A549 (cell line): ENCODE data around the gene SLC28A1. TPM values are rescaled to one million over a fixed set of nuclear protein-coding genes. Genes with fewer than 3 reads are reported as not detected.
A peak's percentile ranks its signal among the peaks of the same experiment; 100 is the strongest.

Experiments
- BCL3 ChIP-seq: fragments of >200 bp; sonication (Bioruptor Twin); formaldehyde crosslinking; IDR thresholded peaks from 3 replicates; pipeline ENCODE4 v1.6.1; 2016
- BHLHE40 ChIP-seq: IDR thresholded peaks from 2 replicates; pipeline ENCODE4 v1.6.1; 2012; ENCODE audit warnings: low read depth, low read length, inconsistent platforms
- CBX2 ChIP-seq: fragments of 200-600 bp; sonication (generic); IDR thresholded peaks from 2 replicates; pipeline ENCODE4 v1.6.1; 2016; ENCODE audit warnings: low read depth, mild to moderate bottlenecking, borderline replicate concordance
- CBX8 ChIP-seq: fragments of 200-600 bp; sonication (generic); IDR thresholded peaks from 2 replicates; pipeline ENCODE4 v1.6.1; 2016
- CEBPB ChIP-seq, 2 experiments: fragments of >200 bp in 1 of 2; sonication (Bioruptor Twin) in 1 of 2; formaldehyde crosslinking in 1 of 2; IDR thresholded peaks; 2 replicates each; pipeline ENCODE4 v1.6.1; 2012 to 2016
- CHD4 ChIP-seq: fragments of 200-600 bp; sonication (generic); IDR thresholded peaks from 2 replicates; pipeline ENCODE4 v1.6.1; 2016; ENCODE audit warnings: antibody characterized with exemption, mild to moderate bottlenecking, borderline replicate concordance
- CTCF ChIP-seq: fragments of >200 bp; sonication (Bioruptor Twin); formaldehyde crosslinking; IDR thresholded peaks from 3 replicates; pipeline ENCODE4 v1.5.1; 2016
- EHF ChIP-seq: fragments of 250-450 bp; sonication (Bioruptor Pico); IDR thresholded peaks from 2 replicates; pipeline ENCODE4 v1.5.0; 2020; ENCODE audit warnings: mild to moderate bottlenecking
- ELK1 ChIP-seq: fragments of 150-350 bp; IDR thresholded peaks from 2 replicates; pipeline ENCODE4 v1.6.1; 2014; ENCODE audit warnings: low read depth, mild to moderate bottlenecking, low read length
- ESRRA ChIP-seq: fragments of 150-350 bp; IDR thresholded peaks from 2 replicates; pipeline ENCODE4 v1.6.1; 2014; ENCODE audit warnings: mild to moderate bottlenecking, low read length, borderline replicate concordance
- FOSL2 ChIP-seq, 2 experiments: fragments of 450-650 bp in 1 of 2; fragments of >200 bp in 1 of 2; sonication (Bioruptor Twin) in 1 of 2; formaldehyde crosslinking; IDR thresholded peaks; 2 replicates each; pipeline versions ENCODE4 v1.5.0 to v1.6.1; 2016 to 2020; ENCODE audit warnings: mild to moderate bottlenecking in 1 of 2, moderate library complexity in 1 of 2
- GATA3 ChIP-seq: IDR thresholded peaks from 2 replicates; pipeline ENCODE4 v1.6.1; 2012; ENCODE audit warnings: borderline replicate concordance
- HEYL ChIP-seq: fragments of 250-450 bp; sonication (Bioruptor Pico); IDR thresholded peaks from 2 replicates; pipeline ENCODE4 v1.8.0; 2021; ENCODE audit warnings: mild to moderate bottlenecking, moderate library complexity
- HMGXB4 ChIP-seq: fragments of 250-450 bp; sonication (Bioruptor Pico); IDR thresholded peaks from 2 replicates; pipeline ENCODE4 v1.5.0; 2021; ENCODE audit warnings: mild to moderate bottlenecking, moderate library complexity, borderline replicate concordance
- HOXA7 ChIP-seq: fragments of 250-450 bp; sonication (Bioruptor Pico); IDR thresholded peaks from 2 replicates; pipeline ENCODE4 v1.5.0; 2020; ENCODE audit warnings: mild to moderate bottlenecking, moderate library complexity
- HOXB13 ChIP-seq: fragments of 250-450 bp; sonication (Bioruptor Pico); IDR thresholded peaks from 2 replicates; pipeline ENCODE4 v1.5.0; 2020; ENCODE audit warnings: low read depth, mild to moderate bottlenecking, moderate library complexity
- HOXB5 ChIP-seq: fragments of 250-450 bp; sonication (Bioruptor Pico); IDR thresholded peaks from 2 replicates; pipeline ENCODE4 v1.5.0; 2020; ENCODE audit warnings: mild to moderate bottlenecking, moderate library complexity
- JUN ChIP-seq, 2 experiments: fragments of >200 bp; sonication (Bioruptor Twin); formaldehyde crosslinking; IDR thresholded peaks; 2 replicates in 1 of 2; 3 replicates in 1 of 2; pipeline ENCODE4 v1.6.1; 2016 to 2017
- KDM1A ChIP-seq: fragments of 200-600 bp; sonication (generic); IDR thresholded peaks from 2 replicates; pipeline ENCODE4 v1.6.1; 2016; ENCODE audit warnings: low read depth, mild to moderate bottlenecking
- MAZ ChIP-seq: fragments of 150-350 bp; IDR thresholded peaks from 2 replicates; pipeline ENCODE4 v1.6.1; 2014; ENCODE audit warnings: antibody characterized with exemption, low read depth, low read length, borderline replicate concordance
- NFE2L2 ChIP-seq: fragments of 150-350 bp; conservative IDR thresholded peaks from 2 replicates; pipeline ENCODE4 v1.6.1; 2014; ENCODE audit warnings: low read length
- NPAS2 ChIP-seq: fragments of 250-450 bp; sonication (Bioruptor Pico); IDR thresholded peaks from 2 replicates; pipeline ENCODE4 v1.8.0; 2022; ENCODE audit warnings: mild to moderate bottlenecking, moderate library complexity, borderline replicate concordance
- POLR2A ChIP-seq: IDR thresholded peaks from 2 replicates; pipeline ENCODE4 v1.6.1; 2012; ENCODE audit warnings: mild to moderate bottlenecking, low read length
- POLR2AphosphoS2 ChIP-seq: conservative IDR thresholded peaks from 2 replicates; pipeline ENCODE4 v1.6.1; 2012; ENCODE audit warnings: low read length, improper control_type of control experiment, inconsistent platforms
- RFX5 ChIP-seq: fragments of 450-650 bp; IDR thresholded peaks from 2 replicates; pipeline ENCODE4 v1.7.1; 2014; ENCODE audit warnings: antibody characterized with exemption, mild to moderate bottlenecking, moderate library complexity
- SMC3 ChIP-seq: fragments of >200 bp; sonication (Bioruptor Twin); formaldehyde crosslinking; IDR thresholded peaks from 3 replicates; pipeline ENCODE4 v1.6.1; 2018; ENCODE audit warnings: inconsistent platforms
- SREBF2 ChIP-seq: fragments of 450-650 bp; IDR thresholded peaks from 2 replicates; pipeline ENCODE4 v1.6.1; 2014; ENCODE audit warnings: mild to moderate bottlenecking, moderate library complexity
- TFCP2L1 ChIP-seq: fragments of 250-450 bp; sonication (Bioruptor Pico); IDR thresholded peaks from 2 replicates; pipeline ENCODE4 v1.5.0; 2021; ENCODE audit warnings: mild to moderate bottlenecking
- TP53 ChIP-seq: fragments of 250-450 bp; sonication (Bioruptor Pico); IDR thresholded peaks from 2 replicates; pipeline ENCODE4 v1.5.0; 2021; ENCODE audit warnings: mild to moderate bottlenecking, moderate library complexity
- ZFP36 ChIP-seq: fragments of 450-650 bp; IDR thresholded peaks from 2 replicates; pipeline ENCODE4 v1.6.1; 2014; ENCODE audit warnings: borderline replicate concordance; ENCODE audit not compliant: partially characterized antibody
- ZNF302 ChIP-seq: fragments of 250-450 bp; sonication (Bioruptor Pico); IDR thresholded peaks from 2 replicates; pipeline ENCODE4 v1.9.0; 2021; ENCODE audit warnings: inconsistent platforms, mild to moderate bottlenecking, moderate library complexity
- ZSCAN20 ChIP-seq: fragments of 250-450 bp; sonication (Bioruptor Pico); IDR thresholded peaks from 2 replicates; pipeline ENCODE4 v1.8.0; 2022; ENCODE audit warnings: mild to moderate bottlenecking, moderate library complexity
- polyA plus RNA-seq, 4 experiments: library from polyadenylated mRNA; depleted of rRNA in 3 of 4; stranded (reverse); fragments of >200 nt; fragmentation: RNase III in 1 of 4; extraction: RNeasy Plus Mini Kit Qiagen cat#74134 plus additional on column Dnase treatment in 1 of 4; gene quantifications; 2 replicates in 3 of 4; 3 replicates in 1 of 4; pipeline ENCODE4 v1.2.3, GENCODE V29; 2011 to 2017
- TF ChIP-seq, protein P1 (sequence below): IDR thresholded peaks from 2 replicates; pipeline ENCODE4 v1.6.1; 2012
- TF ChIP-seq, protein P2 (sequence below): fragments of 200-600 bp; sonication (generic); IDR thresholded peaks from 2 replicates; pipeline ENCODE4 v1.6.1; 2016; ENCODE audit warnings: antibody characterized with exemption, mild to moderate bottlenecking, moderate library complexity

SLC28A1 gene
- polyA plus RNA-seq, 2 of the 4 experiments (the other 2 are of a cell fraction): 0.06 to 0.13 TPM

- TF ChIP-seq, protein P1, sequence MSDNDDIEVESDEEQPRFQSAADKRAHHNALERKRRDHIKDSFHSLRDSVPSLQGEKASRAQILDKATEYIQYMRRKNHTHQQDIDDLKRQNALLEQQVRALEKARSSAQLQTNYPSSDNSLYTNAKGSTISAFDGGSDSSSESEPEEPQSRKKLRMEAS: peak; percentile 62
- TF ChIP-seq HOXA7 (CRISPR knock-in tag): no peak
- TF ChIP-seq NPAS2 (CRISPR knock-in tag): no peak
- TF ChIP-seq ZFP36: no peak
- TF ChIP-seq TP53 (CRISPR knock-in tag): no peak
- TF ChIP-seq NFE2L2: no peak
- no peak for TF ChIP-seq KDM1A
- no peak for TF ChIP-seq EHF
- no peak for TF ChIP-seq HMGXB4 (CRISPR knock-in tag)
- TF ChIP-seq CTCF: no peak
- TF ChIP-seq JUN (IDR thresholded peaks at IDR 0.05): 0 out of 5 replicates have a peak, but pooled peaks of 1 of the 2 experiments have one; percentile 31
- no peak for TF ChIP-seq ESRRA
- TF ChIP-seq POLR2A: no peak
- no peak for TF ChIP-seq RFX5
- TF ChIP-seq ELK1: no peak
- TF ChIP-seq CHD4: no peak
- no peak for TF ChIP-seq HEYL (CRISPR knock-in tag)
- TF ChIP-seq BHLHE40: no peak
- TF ChIP-seq HOXB13 (CRISPR knock-in tag): no peak
- TF ChIP-seq GATA3: peak; percentile 97
- TF ChIP-seq SMC3: no peak
- no peak for TF ChIP-seq POLR2AphosphoS2
- TF ChIP-seq FOSL2 (IDR thresholded peaks at IDR 0.05): no peak
- peak; percentile 77 for TF ChIP-seq FOSL2 (CRISPR knock-in tag; IDR thresholded peaks at IDR 0.05)
- TF ChIP-seq, protein P2, sequence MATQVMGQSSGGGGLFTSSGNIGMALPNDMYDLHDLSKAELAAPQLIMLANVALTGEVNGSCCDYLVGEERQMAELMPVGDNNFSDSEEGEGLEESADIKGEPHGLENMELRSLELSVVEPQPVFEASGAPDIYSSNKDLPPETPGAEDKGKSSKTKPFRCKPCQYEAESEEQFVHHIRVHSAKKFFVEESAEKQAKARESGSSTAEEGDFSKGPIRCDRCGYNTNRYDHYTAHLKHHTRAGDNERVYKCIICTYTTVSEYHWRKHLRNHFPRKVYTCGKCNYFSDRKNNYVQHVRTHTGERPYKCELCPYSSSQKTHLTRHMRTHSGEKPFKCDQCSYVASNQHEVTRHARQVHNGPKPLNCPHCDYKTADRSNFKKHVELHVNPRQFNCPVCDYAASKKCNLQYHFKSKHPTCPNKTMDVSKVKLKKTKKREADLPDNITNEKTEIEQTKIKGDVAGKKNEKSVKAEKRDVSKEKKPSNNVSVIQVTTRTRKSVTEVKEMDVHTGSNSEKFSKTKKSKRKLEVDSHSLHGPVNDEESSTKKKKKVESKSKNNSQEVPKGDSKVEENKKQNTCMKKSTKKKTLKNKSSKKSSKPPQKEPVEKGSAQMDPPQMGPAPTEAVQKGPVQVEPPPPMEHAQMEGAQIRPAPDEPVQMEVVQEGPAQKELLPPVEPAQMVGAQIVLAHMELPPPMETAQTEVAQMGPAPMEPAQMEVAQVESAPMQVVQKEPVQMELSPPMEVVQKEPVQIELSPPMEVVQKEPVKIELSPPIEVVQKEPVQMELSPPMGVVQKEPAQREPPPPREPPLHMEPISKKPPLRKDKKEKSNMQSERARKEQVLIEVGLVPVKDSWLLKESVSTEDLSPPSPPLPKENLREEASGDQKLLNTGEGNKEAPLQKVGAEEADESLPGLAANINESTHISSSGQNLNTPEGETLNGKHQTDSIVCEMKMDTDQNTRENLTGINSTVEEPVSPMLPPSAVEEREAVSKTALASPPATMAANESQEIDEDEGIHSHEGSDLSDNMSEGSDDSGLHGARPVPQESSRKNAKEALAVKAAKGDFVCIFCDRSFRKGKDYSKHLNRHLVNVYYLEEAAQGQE: no peak
- TF ChIP-seq ZNF302 (CRISPR knock-in tag): 0 out of 2 replicates have a peak, but pooled peaks have one; percentile 20
- peak; percentile 45; the same call in 1 of the 3 replicates for TF ChIP-seq BCL3
- TF ChIP-seq MAZ: no peak
- no peak for TF ChIP-seq CEBPB (IDR thresholded peaks at IDR 0.05)
- no peak for TF ChIP-seq SREBF2
- TF ChIP-seq CBX8: no peak
- no peak for TF ChIP-seq HOXB5 (CRISPR knock-in tag)
- TF ChIP-seq TFCP2L1 (CRISPR knock-in tag): no peak
- no peak for TF ChIP-seq ZSCAN20 (CRISPR knock-in tag)
- no peak for TF ChIP-seq CBX2
Observed at GRCh38 chr15:84929795-84930603, 45.5 kb downstream of the SLC28A1 start (continued).
